NCI-H510A (cell line): ENCODE results near the gene PLD4.

Experiments used
- DNase-seq: peaks from one replicate; lab custom pipeline; 2025; lab: John Stamatoyannopoulos, UW

The PLD4 gene

GRCh38 chr14:104929268-104930230 lies 4.9 kb downstream of the PLD4 start:
- no peak for DNase-seq

GRCh38 chr14:104930526-104931303 lies 6.0 kb downstream of the PLD4 start:
- DNase-seq = no peak

GRCh38 chr14:104931304-104931770 lies 6.7 kb downstream of the PLD4 start:
- DNase-seq = no peak

- DNase-seq = no peak
Observed at GRCh38 chr14:104931771-104932675, 7.3 kb downstream of the PLD4 start.

GRCh38 chr14:104932676-104933631 lies 8.3 kb downstream of the PLD4 start:
- DNase-seq = peak; percentile 28

- no peak for DNase-seq
Observed at GRCh38 chr14:104933746-104934733, 9.4 kb downstream of the PLD4 start.

GRCh38 chr14:104935026-104935650 lies 10.5 kb downstream of the PLD4 start:
- DNase-seq = no peak

- DNase-seq = no peak
Observed at GRCh38 chr14:104935955-104936354, 11.3 kb downstream of the PLD4 start.

GRCh38 chr14:104936361-104937155 lies 11.9 kb downstream of the PLD4 start:
- no peak for DNase-seq

- DNase-seq = no peak
Observed at GRCh38 chr14:104937161-104937560, 12.5 kb downstream of the PLD4 start.

GRCh38 chr14:104937694-104938365 lies 13.2 kb downstream of the PLD4 start:
- no peak for DNase-seq

- DNase-seq = no peak
Observed at GRCh38 chr14:104938436-104938835, 13.8 kb downstream of the PLD4 start.

- no peak for DNase-seq
Observed at GRCh38 chr14:104938960-104939359, 14.3 kb downstream of the PLD4 start.

- no peak for DNase-seq
Observed at GRCh38 chr14:104939666-104940410, 15.2 kb downstream of the PLD4 start.

GRCh38 chr14:104940526-104941150 lies 16.0 kb downstream of the PLD4 start:
- DNase-seq = no peak
